HCEC 1CT (cell line): Measurements from ENCODE around the gene FTHL17.
A peak's percentile ranks its signal among the peaks of the same experiment; 100 is the strongest.

Experiments
- DNase-seq: peaks from one replicate; pipeline ENCODE4 v3.0.0-alpha.2; 2017

The FTHL17 gene

GRCh38 chrX:31036895-31037294 is 34.9 kb downstream of the FTHL17 start:
- peak; percentile 31 for DNase-seq

GRCh38 chrX:31027351-31027750 is 44.5 kb downstream of the FTHL17 start:
- no peak for DNase-seq

- DNase-seq, result no peak
Measured at GRCh38 chrX:31024866-31025265, 47.0 kb downstream of the FTHL17 start.

- DNase-seq, result no peak
Measured at GRCh38 chrX:31021537-31021936, 50.3 kb downstream of the FTHL17 start.
